Inferior parietal cortex (tissue), 1 donor: ENCODE results near the gene CD2AP.
A peak's percentile ranks its signal among the peaks of the same experiment; 100 is the strongest.
"Not testable (repeated sequence)": the region's sequence is repeated elsewhere in the genome, so short reads cannot be mapped to it uniquely, and the experiment has no call there.

ENCODE experiments used
- DNase-seq: peaks from one replicate; pipeline ENCODE4 v3.0.0-alpha.2; 2016; ENCODE audit errors: extremely low spot score

Gene CD2AP

GRCh38 chr6:47457370-47457769, 20.2 kb upstream of the CD2AP start:
- DNase-seq: no peak

- no peak for DNase-seq
Measured at GRCh38 chr6:47464052-47464451, 13.5 kb upstream of the CD2AP start.

- no peak for DNase-seq
Measured at GRCh38 chr6:47465117-47465516, 12.5 kb upstream of the CD2AP start.

- no peak for DNase-seq
Measured at GRCh38 chr6:47471911-47472310, 5.7 kb upstream of the CD2AP start.

GRCh38 chr6:47473791-47474346, 3.7 kb upstream of the CD2AP start:
- DNase-seq: no peak

GRCh38 chr6:47475319-47475816, 2.2 kb upstream of the CD2AP start:
- DNase-seq: no peak

- DNase-seq: peak; percentile 25
Measured at GRCh38 chr6:47476781-47477496, 650 bp upstream of the CD2AP start.

- DNase-seq: peak; percentile 38
Measured at GRCh38 chr6:47478233-47479139, 897 bp downstream of the CD2AP start.

- no peak for DNase-seq
Measured at GRCh38 chr6:47479140-47479508, 1.5 kb downstream of the CD2AP start.

- DNase-seq: no peak
Measured at GRCh38 chr6:47479874-47480273, 2.3 kb downstream of the CD2AP start.

GRCh38 chr6:47481213-47481612, 3.6 kb downstream of the CD2AP start:
- DNase-seq: not testable (repeated sequence)

- DNase-seq: no peak
Measured at GRCh38 chr6:47481806-47482205, 4.2 kb downstream of the CD2AP start.

GRCh38 chr6:47483516-47483852, 5.9 kb downstream of the CD2AP start:
- no peak for DNase-seq

GRCh38 chr6:47483853-47484546, 6.4 kb downstream of the CD2AP start:
- no peak for DNase-seq

- no peak for DNase-seq
Measured at GRCh38 chr6:47484616-47485015, 7.0 kb downstream of the CD2AP start.

GRCh38 chr6:47485083-47485482, 7.5 kb downstream of the CD2AP start:
- DNase-seq: no peak

- no peak for DNase-seq
Measured at GRCh38 chr6:47485491-47486135, 8.0 kb downstream of the CD2AP start.

GRCh38 chr6:47489995-47490394, 12.4 kb downstream of the CD2AP start:
- DNase-seq: no peak

GRCh38 chr6:47490676-47491075, 13.1 kb downstream of the CD2AP start:
- DNase-seq: no peak

- DNase-seq: no peak
Measured at GRCh38 chr6:47492355-47492754, 14.8 kb downstream of the CD2AP start.

GRCh38 chr6:47495207-47495606, 17.6 kb downstream of the CD2AP start:
- no peak for DNase-seq
